GM18498 (cell line): ENCODE data around the gene DUSP16.
"Not testable (repeated sequence)": the region's sequence is repeated elsewhere in the genome, so short reads cannot be mapped to it uniquely, and the experiment has no call there.

ENCODE experiments used
- ATAC-seq: cut with Tn5 transposase; IDR thresholded peaks from one replicate; pipeline ENCODE4 v1.9.1; 2021; ENCODE audit warnings: mild to moderate bottlenecking, moderate library complexity; ENCODE audit not compliant: unreplicated experiment

Gene DUSP16, protein sequence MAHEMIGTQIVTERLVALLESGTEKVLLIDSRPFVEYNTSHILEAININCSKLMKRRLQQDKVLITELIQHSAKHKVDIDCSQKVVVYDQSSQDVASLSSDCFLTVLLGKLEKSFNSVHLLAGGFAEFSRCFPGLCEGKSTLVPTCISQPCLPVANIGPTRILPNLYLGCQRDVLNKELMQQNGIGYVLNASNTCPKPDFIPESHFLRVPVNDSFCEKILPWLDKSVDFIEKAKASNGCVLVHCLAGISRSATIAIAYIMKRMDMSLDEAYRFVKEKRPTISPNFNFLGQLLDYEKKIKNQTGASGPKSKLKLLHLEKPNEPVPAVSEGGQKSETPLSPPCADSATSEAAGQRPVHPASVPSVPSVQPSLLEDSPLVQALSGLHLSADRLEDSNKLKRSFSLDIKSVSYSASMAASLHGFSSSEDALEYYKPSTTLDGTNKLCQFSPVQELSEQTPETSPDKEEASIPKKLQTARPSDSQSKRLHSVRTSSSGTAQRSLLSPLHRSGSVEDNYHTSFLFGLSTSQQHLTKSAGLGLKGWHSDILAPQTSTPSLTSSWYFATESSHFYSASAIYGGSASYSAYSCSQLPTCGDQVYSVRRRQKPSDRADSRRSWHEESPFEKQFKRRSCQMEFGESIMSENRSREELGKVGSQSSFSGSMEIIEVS

DNA sequence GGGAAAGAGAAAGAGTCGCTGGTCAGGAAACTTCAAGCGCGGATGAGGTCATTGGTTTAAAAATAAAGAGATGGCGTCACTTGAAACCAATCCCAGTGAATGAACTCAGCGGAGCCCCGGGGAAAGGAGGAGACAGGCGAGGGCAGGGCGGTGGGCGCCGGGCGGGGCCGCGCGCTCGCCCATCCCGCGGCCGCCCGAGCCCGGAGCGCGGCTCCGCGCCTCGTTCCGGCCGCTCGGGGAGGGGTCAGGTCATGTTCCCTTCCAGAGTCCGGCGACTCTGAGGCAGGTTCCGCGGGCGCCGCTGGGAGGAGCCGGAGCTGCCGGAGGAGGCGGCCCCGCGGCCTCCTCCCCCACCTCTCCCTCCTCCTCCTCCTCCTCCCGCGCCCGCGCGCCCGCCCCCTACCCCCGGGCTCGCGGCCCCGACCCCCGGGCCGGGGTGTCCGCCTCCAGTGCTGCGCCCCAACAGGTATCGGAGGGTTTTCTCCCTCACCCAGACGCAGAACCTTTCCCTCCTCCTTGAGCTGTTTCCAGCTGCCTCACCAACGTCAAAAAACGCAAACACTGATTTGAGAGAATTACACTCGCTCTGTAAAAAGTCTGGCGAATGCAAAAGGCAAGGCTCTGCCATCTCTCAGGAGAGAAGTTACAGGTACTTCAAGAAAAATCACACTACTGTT, at the start of gene DUSP16:
Gene DUSP16, minus strand, starts transcription at position 279 of the 677 bp plus-strand sequence. CDS start 41,765 bp downstream, outside the sequence.
- peak; percentile 83 for ATAC-seq

- ATAC-seq, result no peak
These were observed 49.7 kb upstream of the DUSP16 start for GRCh38 chr12:12612358-12612757.

DNA sequence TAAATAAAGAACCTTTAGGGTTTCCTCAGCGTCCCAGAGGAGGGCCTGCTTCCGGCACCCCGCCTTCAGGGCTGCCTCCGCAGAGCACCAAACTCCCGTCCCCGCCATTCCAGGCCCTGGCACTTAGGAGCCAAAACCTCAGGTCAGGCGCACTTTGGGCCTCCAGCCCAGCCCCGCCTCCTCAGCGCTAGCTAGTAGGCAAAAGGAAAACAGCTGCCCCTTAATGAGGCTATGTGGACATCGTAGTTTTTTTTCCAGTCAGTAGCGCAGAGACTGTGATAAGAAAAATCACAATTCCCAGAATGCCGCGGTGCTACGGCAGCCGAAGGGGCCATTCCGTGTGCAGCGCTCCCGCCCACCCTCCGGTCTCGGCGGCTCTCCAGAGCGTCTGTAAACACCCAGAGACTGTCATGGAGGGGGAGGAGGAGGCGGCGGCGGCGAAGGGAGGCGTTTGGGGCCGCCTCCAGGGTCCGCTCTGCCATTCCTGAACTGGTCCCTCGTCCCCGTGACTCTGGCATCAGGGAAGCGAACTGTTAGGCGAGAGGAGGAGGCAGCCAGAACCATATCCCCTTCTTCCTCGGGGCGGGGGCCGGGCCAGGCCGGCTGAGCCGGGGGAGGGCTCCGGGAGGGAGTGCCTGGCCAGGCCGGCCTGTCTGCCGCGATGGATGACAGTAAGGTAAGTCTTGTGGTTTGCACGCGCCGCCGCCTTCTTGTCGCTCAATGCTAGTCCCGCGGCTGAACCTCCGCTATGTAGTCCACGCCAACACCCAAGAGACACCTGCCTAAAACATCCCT, 49.0 kb upstream of the DUSP16 start, which contains the start of gene CREBL2:
Gene CREBL2, plus strand, starts transcription at position 365 of the 795 bp plus-strand sequence. Its CDS starts 297 bp downstream, at position 662.
- peak; percentile 81 for ATAC-seq

- no peak for ATAC-seq
These were observed 48.0 kb upstream of the DUSP16 start for GRCh38 chr12:12610711-12611110.

- ATAC-seq, result no peak
These were observed 47.0 kb upstream of the DUSP16 start for GRCh38 chr12:12609692-12610091.

DNA sequence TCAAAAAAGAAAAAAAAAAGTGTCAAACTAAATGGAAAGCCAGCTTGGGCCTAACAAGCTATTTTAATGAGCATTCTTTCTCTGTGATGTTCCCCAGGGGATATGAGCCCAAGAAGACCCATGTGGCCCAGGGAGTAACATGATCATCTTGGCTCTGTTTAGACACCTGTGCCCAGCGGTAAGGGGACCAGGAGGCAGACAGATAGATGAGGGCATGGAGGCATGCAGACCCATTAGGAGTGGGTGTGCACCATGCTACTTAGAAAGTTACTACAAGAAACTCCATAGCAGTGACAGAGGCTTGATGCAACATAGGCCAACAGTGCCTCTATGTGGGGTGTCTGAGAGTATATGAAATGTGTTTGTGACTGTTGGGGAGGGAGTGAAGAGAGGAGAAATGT, 45.9 kb upstream of the DUSP16 start:
- ATAC-seq, result no peak

- ATAC-seq, result peak; percentile 40
These were observed 44.3 kb upstream of the DUSP16 start for GRCh38 chr12:12606781-12607589.

- no peak for ATAC-seq
These were observed 42.1 kb upstream of the DUSP16 start for GRCh38 chr12:12604740-12605139.

DNA sequence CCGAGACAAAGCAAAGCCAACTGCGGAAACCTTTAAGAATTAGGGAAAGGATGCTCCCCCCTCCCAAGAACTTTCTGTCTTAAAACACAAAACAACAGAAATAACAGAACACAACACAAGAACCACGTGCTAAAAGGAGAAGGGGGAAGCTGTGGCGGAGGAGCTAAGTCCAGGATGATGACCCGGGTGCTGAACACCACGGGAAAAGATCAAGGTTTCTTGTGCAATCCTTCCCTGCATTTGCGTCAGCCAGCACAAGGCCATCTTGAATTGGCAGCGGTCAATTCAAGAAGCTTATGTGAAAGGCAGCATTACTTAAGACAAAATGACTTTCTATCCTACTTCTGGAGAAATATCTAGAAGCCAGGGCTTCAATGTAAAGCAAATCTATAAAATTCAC, 38.0 kb upstream of the DUSP16 start:
- no peak for ATAC-seq

DNA sequence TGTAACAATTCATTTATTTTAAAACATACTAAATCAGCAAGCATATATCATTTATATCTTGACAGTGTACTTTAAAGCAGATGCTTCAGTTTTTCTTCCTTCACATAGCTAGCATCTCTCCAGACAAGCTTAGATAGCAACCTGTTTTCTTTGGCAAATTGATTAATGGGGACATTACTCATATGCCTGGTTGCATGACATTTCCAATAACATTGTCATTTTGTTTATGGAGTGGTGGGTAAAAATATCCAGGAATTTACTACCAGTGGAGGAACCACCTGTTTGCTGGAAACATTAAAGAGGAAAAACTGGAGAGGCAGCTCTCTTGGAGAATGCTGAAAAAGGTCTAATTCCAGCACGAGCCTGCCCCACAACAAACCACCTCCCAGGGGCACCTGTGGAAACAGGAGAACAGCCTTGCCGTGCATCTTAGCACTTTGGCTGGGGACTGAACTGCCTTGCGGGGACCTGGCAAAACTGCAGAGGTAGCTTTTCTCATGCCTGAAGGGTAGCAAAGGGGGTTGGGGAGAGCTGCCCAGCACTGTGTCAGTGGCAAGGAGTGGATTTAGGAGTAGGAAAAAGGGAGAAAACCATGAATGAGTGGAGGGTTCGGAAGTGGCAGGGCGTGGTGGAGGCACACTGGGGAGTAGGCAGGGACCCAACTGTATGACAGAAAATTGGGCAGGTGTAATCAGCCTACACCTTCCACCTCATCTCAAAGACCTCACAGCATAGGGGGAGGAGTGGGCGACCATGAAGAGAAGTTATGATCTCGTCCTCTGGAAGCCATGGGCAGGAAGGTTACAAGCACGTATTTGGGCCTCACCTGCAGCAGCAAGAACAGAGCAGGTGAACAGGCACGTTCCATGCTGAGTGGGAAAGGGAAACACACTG, 37.3 kb upstream of the DUSP16 start:
- ATAC-seq, result no peak

DNA sequence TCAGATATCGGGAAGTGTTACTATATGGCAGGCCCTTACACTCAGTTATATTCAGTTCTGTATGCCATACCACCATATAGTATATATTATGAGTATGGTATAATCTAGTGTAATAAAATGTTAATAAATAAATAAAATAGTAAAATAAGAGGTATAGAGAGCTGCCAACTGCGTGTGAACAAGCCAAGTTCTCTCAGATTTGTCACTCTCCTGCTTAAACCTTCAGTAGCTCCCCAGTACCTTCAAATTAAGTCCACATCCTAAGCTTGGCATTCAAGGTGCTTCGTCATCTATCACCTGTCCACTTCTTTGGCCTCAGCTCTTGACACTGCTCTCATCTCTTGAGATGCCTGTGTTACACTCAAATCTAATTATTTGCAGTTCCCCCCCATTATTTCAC, 36.2 kb upstream of the DUSP16 start:
- ATAC-seq, result no peak

DNA sequence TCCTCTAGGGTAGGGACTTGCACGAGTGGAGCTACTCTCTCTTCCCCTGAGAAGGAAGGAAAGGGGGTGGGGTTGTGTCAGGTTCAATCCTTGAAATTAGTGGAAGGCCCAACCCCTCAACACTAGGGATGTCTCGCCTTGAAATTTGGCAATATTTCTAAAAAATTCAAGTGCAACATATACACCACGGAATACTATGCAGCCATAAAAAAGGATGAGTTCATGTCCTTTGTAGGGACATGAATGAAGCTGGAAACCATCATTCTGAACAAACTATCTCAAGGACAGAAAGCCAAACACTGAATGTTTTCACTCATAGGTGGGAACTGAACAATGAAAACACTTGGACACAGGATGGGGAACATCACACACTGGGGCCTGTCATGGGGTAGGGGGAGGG, 33.9 kb upstream of the DUSP16 start:
- not testable (repeated sequence) for ATAC-seq

GRCh38 chr12:12595929-12596328, 33.3 kb upstream of the DUSP16 start:
- ATAC-seq, result not testable (repeated sequence)

DNA sequence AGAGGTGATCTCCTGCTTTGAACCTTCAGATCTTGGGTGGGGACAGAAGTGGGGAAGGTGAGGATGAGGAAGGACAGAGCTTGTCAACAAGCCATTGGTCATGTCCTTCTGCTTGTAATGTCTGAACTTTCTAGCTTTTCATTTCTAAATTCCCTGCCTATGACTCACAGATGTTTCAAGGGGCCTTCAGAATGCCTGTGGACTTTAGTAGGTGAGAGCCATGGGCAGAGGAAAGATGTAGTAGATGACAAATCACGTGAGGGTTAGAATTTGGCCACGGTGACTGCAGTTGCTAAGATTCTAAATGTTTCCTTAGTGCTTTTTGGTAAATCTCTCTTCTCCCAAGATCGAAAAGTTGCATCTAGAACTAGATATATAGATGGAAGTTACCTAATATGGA, 30.3 kb upstream of the DUSP16 start:
- no peak for ATAC-seq

DNA sequence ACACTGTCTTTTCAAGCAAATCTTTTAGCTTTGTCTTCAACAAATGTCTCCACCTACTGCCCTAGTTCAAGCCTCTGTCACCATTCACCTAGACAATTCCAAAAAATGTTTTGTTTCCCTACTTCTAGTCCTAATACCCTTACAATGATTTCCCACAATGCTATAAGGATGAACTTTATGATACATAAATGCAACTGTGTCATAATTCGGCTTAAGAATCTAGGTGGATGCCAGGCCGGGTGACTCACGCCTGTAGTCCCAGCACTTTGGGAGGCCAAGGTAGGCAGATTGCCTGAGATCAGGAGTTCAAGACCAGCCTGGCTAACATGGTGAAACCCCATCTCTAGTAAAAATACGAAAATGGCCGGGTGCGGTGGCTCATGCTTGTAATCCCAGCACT, 28.3 kb upstream of the DUSP16 start:
- ATAC-seq, result no peak

GRCh38 chr12:12588436-12588835, 25.8 kb upstream of the DUSP16 start:
- ATAC-seq, result not testable (repeated sequence)

DNA sequence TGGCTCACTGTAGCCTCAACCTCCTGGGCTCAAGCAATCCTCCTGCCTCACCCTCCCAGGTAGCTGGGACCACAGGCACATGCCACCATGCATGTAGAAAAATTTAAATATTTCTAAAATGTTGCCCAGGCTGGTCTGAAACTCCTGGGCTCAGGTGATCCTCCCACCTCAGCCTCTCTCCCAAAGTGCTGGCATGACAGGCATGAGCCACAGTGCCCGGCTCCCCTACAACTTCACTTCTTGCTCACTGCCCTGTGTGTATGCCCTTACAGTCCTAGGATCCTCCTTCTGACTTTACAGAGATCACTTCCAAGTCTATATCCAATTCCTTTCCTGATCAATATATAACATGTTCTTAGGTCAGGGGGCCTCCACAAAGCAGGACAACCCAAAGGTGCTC, 25.2 kb upstream of the DUSP16 start:
- ATAC-seq, result no peak

GRCh38 chr12:12586879-12587675, 24.4 kb upstream of the DUSP16 start:
- ATAC-seq, result no peak
